ENCODE measurements around the gene LSAMP.

The LSAMP gene

GRCh38 chr3:116445311-116445841 lies at the start of gene LSAMP:
LSAMP (minus strand) TSS chr3:116445487.
- DNase-seq = peak; percentile 3 to 89 (median 83)

- no peak for DNase-seq
Measured at GRCh38 chr3:116492379-116492778, 47.1 kb upstream of the LSAMP start.

GRCh38 chr3:116483135-116483534 lies 37.8 kb upstream of the LSAMP start:
- peak in 1 of 3 experiments; percentile 34 for DNase-seq

- DNase-seq = no peak
Measured at GRCh38 chr3:116476691-116477090, 31.4 kb upstream of the LSAMP start.

- DNase-seq = peak in 1 of 3 experiments; percentile 57
Measured at GRCh38 chr3:116474801-116475200, 29.5 kb upstream of the LSAMP start.

- DNase-seq = peak; percentile 72 to 98 (median 89)
Measured at GRCh38 chr3:116474032-116474780, 28.9 kb upstream of the LSAMP start.

GRCh38 chr3:116473602-116474001 lies 28.3 kb upstream of the LSAMP start:
- no peak for DNase-seq

- DNase-seq = no peak
Measured at GRCh38 chr3:116470605-116471197, 25.4 kb upstream of the LSAMP start.

- no peak for DNase-seq
Measured at GRCh38 chr3:116469546-116469945, 24.3 kb upstream of the LSAMP start.

GRCh38 chr3:116464276-116464798 lies 19.1 kb upstream of the LSAMP start:
- no peak for DNase-seq

GRCh38 chr3:116453666-116454346 lies 8.5 kb upstream of the LSAMP start:
- DNase-seq = peak in 1 of 3 experiments; percentile 52

- DNase-seq = no peak
Measured at GRCh38 chr3:116449546-116450350, 4.5 kb upstream of the LSAMP start.

- peak in 1 of 3 experiments; percentile 41 for DNase-seq
Measured at GRCh38 chr3:116445990-116446389, 703 bp upstream of the LSAMP start.

- peak; percentile 3 to 89 (median 83) for DNase-seq
Measured at GRCh38 chr3:116444819-116445310, 422 bp downstream of the LSAMP start.

GRCh38 chr3:116444115-116444747 lies 1.1 kb downstream of the LSAMP start:
- peak in 1 of 3 experiments; percentile 60 for DNase-seq

GRCh38 chr3:116443191-116443661 lies 2.1 kb downstream of the LSAMP start:
- DNase-seq = peak in 1 of 3 experiments; percentile 35

GRCh38 chr3:116442331-116443021 lies 2.8 kb downstream of the LSAMP start:
- DNase-seq = no peak

GRCh38 chr3:116441652-116442051 lies 3.6 kb downstream of the LSAMP start:
- DNase-seq = no peak

GRCh38 chr3:116440196-116440595 lies 5.1 kb downstream of the LSAMP start:
- DNase-seq = no peak

GRCh38 chr3:116433552-116433951 lies 11.7 kb downstream of the LSAMP start:
- no peak for DNase-seq

GRCh38 chr3:116432795-116433194 lies 12.5 kb downstream of the LSAMP start:
- no peak for DNase-seq

Measured in NCI-H1417 (cell line).